Ishikawa (cell line): ENCODE results near the gene ADGRL3.

Source experiments
- CEBPB ChIP-seq: IDR thresholded peaks from 2 replicates; pipeline ENCODE4 v1.6.1; 2012
- CREB1 ChIP-seq: IDR thresholded peaks from 2 replicates; pipeline ENCODE4 v1.6.1; 2012; ENCODE audit warnings: low read depth
- EGR1 ChIP-seq: IDR thresholded peaks from 2 replicates; pipeline ENCODE4 v1.6.1; 2012
- EP300 ChIP-seq: IDR thresholded peaks from 2 replicates; pipeline ENCODE4 v1.6.1; 2012; ENCODE audit warnings: borderline replicate concordance
- FOXM1 ChIP-seq: IDR thresholded peaks from 2 replicates; pipeline ENCODE4 v1.6.1; 2012; ENCODE audit warnings: low read depth, borderline replicate concordance
- RAD21 ChIP-seq: IDR thresholded peaks from 2 replicates; pipeline ENCODE4 v1.6.1; 2012; ENCODE audit warnings: low read depth
- TAF1 ChIP-seq: IDR thresholded peaks from 2 replicates; pipeline ENCODE4 v1.6.1; 2012; ENCODE audit warnings: low read depth, mild to moderate bottlenecking
- TCF12 ChIP-seq: IDR thresholded peaks from 2 replicates; pipeline ENCODE4 v1.6.1; 2012; ENCODE audit warnings: low read depth
- TEAD4 ChIP-seq: IDR thresholded peaks from 2 replicates; pipeline ENCODE4 v1.6.1; 2012
- USF1 ChIP-seq: IDR thresholded peaks from 2 replicates; pipeline ENCODE4 v1.6.1; 2012
- YY1 ChIP-seq: IDR thresholded peaks from 2 replicates; pipeline ENCODE4 v1.6.1; 2012; ENCODE audit warnings: low read depth
- ZBTB7A ChIP-seq: IDR thresholded peaks from 2 replicates; pipeline ENCODE4 v1.6.1; 2012; ENCODE audit warnings: low read depth
- TF ChIP-seq, protein P1 (sequence below): IDR thresholded peaks from 2 replicates; pipeline ENCODE4 v1.6.1; 2012; ENCODE audit warnings: low read depth, mild to moderate bottlenecking
- TF ChIP-seq, protein P2 (sequence below): IDR thresholded peaks from 2 replicates; pipeline ENCODE4 v1.6.1; 2012

DNA sequence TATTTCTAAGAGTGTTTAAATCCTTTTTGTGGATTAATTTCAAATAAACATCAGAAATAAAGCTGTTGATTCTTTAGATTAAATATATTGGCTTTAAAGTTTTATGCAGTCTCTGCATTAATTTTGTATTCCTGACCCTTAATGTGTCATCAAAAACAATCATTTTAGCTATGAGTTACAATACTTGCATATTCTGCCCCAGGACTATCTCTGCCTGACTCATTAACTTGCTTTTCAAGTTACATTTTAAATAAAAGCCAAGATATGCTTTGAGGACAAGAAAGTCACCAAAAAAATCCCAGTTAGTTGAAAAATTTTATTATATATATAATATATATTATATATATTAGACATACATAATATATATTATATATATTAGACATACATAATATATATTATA is 208.7 kb downstream of the ADGRL3 start:
- TF ChIP-seq CREB1, result no peak
- no peak for TF ChIP-seq EP300
- TF ChIP-seq, protein P1, sequence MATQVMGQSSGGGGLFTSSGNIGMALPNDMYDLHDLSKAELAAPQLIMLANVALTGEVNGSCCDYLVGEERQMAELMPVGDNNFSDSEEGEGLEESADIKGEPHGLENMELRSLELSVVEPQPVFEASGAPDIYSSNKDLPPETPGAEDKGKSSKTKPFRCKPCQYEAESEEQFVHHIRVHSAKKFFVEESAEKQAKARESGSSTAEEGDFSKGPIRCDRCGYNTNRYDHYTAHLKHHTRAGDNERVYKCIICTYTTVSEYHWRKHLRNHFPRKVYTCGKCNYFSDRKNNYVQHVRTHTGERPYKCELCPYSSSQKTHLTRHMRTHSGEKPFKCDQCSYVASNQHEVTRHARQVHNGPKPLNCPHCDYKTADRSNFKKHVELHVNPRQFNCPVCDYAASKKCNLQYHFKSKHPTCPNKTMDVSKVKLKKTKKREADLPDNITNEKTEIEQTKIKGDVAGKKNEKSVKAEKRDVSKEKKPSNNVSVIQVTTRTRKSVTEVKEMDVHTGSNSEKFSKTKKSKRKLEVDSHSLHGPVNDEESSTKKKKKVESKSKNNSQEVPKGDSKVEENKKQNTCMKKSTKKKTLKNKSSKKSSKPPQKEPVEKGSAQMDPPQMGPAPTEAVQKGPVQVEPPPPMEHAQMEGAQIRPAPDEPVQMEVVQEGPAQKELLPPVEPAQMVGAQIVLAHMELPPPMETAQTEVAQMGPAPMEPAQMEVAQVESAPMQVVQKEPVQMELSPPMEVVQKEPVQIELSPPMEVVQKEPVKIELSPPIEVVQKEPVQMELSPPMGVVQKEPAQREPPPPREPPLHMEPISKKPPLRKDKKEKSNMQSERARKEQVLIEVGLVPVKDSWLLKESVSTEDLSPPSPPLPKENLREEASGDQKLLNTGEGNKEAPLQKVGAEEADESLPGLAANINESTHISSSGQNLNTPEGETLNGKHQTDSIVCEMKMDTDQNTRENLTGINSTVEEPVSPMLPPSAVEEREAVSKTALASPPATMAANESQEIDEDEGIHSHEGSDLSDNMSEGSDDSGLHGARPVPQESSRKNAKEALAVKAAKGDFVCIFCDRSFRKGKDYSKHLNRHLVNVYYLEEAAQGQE, result no peak
- no peak for TF ChIP-seq FOXM1
- TF ChIP-seq, protein P2, sequence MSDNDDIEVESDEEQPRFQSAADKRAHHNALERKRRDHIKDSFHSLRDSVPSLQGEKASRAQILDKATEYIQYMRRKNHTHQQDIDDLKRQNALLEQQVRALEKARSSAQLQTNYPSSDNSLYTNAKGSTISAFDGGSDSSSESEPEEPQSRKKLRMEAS, result no peak
- no peak for TF ChIP-seq CEBPB
- TF ChIP-seq EGR1, result no peak
- no peak for TF ChIP-seq TCF12
- no peak for TF ChIP-seq YY1
- no peak for TF ChIP-seq RAD21
- no peak for TF ChIP-seq USF1
- no peak for TF ChIP-seq TAF1
- TF ChIP-seq TEAD4, result no peak
- TF ChIP-seq ZBTB7A, result no peak
